Measurements from ENCODE around the gene ATF7.

Gene ATF7

DNA sequence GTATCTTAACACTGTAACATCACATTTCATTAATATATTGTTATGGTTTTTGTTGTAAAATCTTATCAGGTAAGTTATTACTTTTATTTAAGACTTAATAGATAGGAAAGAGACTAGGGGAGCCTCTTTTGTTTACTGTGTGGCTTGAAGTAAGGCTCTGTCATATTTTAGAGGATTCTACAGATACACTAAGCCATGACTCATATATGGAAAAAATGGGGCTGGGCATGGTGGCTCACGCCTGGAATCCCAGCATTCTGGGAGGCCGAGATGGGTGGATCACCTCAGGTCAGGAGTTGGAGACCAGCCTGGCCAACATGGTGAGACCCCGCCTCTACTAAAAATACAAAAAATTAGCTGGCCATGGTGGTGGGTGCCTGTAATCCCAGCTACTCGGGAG is 95.3 kb downstream of the ATF7 start:
- no peak overlapping the region for H3K4me3 ChIP-seq (ENCODE audit: low read depth, low read length)
- no peaks in the 10 kb centered on the region for H3K9me3 ChIP-seq
- no peaks in the 10 kb centered on the region for H3K27me3 ChIP-seq
- peaks cover 25% of the 10 kb centered on the region for H3K36me3 ChIP-seq
- H3K4me1 ChIP-seq: no peaks in the 10 kb centered on the region
- TF ChIP-seq, protein P1, sequence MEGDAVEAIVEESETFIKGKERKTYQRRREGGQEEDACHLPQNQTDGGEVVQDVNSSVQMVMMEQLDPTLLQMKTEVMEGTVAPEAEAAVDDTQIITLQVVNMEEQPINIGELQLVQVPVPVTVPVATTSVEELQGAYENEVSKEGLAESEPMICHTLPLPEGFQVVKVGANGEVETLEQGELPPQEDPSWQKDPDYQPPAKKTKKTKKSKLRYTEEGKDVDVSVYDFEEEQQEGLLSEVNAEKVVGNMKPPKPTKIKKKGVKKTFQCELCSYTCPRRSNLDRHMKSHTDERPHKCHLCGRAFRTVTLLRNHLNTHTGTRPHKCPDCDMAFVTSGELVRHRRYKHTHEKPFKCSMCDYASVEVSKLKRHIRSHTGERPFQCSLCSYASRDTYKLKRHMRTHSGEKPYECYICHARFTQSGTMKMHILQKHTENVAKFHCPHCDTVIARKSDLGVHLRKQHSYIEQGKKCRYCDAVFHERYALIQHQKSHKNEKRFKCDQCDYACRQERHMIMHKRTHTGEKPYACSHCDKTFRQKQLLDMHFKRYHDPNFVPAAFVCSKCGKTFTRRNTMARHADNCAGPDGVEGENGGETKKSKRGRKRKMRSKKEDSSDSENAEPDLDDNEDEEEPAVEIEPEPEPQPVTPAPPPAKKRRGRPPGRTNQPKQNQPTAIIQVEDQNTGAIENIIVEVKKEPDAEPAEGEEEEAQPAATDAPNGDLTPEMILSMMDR (IDR thresholded peaks at IDR 0.05; ENCODE audit: low read depth, low read length): no peak
- no peak for DNase-seq

DNA sequence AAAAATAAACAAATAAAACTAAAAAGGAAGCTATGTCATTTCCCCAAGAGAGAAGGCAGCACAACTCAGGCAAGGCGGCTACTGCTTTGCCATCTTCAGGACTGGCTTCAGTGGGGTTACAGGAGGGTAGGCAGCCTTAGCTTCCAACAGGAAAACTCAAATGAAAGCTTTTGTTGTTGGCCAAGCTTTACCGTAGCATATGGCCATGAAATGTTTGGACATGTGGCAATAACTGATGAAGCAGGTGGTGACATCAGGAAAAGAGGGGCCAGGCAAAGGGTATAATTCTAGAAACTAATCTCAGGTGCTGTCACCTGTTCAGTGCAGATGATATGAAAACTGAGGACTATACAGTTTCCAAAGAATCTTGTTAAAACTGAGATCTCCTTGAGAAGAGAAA is 96.1 kb downstream of the ATF7 start:
- DNase-seq: no peak
- Histone ChIP-seq H3K4me3 (ENCODE audit: low read depth, low read length) (no peak overlapping the region), H3K9me3 (no peaks in the 10 kb centered on the region), H3K27me3 (no peaks in the 10 kb centered on the region), H3K4me1 (no peaks in the 10 kb centered on the region), H3K36me3 (peaks cover 28% of the 10 kb centered on the region)
- TF ChIP-seq, protein P1 (IDR thresholded peaks at IDR 0.05; ENCODE audit: low read depth, low read length): no peak

DNA sequence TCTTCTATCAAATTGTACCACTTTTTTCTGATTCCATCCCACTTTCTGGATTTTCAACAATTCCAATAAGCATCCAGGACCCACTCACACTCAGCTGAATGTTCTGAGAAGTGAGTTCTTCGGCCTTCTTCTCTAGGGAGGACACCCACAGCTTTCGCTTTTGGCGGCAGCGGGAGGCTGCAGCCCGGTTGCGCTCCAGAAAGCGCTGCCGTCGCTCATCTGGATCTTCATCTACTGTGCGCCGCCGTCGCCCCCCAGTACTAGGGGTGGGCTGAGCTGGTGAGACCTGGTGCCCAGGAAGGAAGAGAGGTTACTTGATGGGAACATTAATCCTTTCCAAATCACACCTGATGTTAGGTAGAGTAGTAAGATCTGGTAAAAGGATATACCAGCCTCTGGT is 101.7 kb downstream of the ATF7 start:
- peaks cover 20% of the 10 kb centered on the region for H3K36me3 ChIP-seq
- TF ChIP-seq, protein P1 (IDR thresholded peaks at IDR 0.05; ENCODE audit: low read depth, low read length): no peak
- H3K4me1 ChIP-seq: no peaks in the 10 kb centered on the region
- H3K27me3 ChIP-seq: no peaks in the 10 kb centered on the region
- no peak for DNase-seq
- H3K9me3 ChIP-seq: no peaks in the 10 kb centered on the region
- no peak overlapping the region for H3K4me3 ChIP-seq (ENCODE audit: low read depth, low read length)

DNA sequence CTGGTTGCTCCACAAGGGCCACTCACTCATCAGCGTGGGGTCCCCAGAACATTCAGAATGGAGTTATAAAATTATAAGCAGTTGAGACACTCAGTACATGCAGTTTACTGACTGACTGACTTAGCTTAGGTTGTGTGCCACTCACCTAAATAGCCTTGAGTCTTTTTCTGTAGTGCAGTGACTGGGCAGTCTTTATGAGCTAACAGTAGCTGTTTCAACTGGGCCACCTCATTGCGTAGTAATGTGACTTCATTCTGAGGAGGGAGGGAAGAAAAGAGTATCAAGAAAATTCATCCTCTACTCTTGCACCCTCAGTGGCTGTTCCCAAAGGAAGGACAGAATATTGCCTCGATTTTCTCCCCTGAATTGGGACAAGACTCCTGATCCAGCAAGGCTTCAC is 103.1 kb downstream of the ATF7 start:
- DNase-seq: no peak
- no peaks in the 10 kb centered on the region for H3K4me1 ChIP-seq
- no peaks in the 10 kb centered on the region for H3K27me3 ChIP-seq
- no peaks in the 10 kb centered on the region for H3K9me3 ChIP-seq
- H3K36me3 ChIP-seq: peaks cover 20% of the 10 kb centered on the region
- TF ChIP-seq, protein P1 (IDR thresholded peaks at IDR 0.05; ENCODE audit: low read depth, low read length): no peak
- H3K4me3 ChIP-seq (ENCODE audit: low read depth, low read length): no peak overlapping the region

DNA sequence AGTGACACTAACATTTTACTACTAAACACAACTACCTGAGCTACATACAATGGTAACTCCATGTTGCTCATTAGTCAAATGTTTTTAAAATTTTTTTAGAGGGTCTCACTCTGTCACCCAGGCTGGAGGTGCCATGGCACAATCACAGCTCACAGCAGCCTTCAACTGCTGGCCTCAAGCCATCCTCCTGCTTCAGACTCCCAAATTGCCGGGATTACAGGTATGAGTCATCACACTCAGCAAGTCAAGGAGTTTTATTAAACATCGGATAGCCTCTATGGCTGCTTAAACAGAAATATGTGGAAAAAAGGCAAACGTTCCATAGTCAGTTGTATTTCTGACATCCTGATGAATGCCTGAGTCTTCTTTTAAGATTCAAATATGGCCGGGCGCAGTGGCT is 107.8 kb downstream of the ATF7 start:
- no peaks in the 10 kb centered on the region for H3K9me3 ChIP-seq
- no peaks in the 10 kb centered on the region for H3K4me1 ChIP-seq
- no peak for DNase-seq
- no peaks in the 10 kb centered on the region for H3K27me3 ChIP-seq
- TF ChIP-seq, protein P1 (IDR thresholded peaks at IDR 0.05; ENCODE audit: low read depth, low read length): no peak
- peaks cover 26% of the 10 kb centered on the region for H3K36me3 ChIP-seq
- no peak overlapping the region for H3K4me3 ChIP-seq (ENCODE audit: low read depth, low read length)

DNA sequence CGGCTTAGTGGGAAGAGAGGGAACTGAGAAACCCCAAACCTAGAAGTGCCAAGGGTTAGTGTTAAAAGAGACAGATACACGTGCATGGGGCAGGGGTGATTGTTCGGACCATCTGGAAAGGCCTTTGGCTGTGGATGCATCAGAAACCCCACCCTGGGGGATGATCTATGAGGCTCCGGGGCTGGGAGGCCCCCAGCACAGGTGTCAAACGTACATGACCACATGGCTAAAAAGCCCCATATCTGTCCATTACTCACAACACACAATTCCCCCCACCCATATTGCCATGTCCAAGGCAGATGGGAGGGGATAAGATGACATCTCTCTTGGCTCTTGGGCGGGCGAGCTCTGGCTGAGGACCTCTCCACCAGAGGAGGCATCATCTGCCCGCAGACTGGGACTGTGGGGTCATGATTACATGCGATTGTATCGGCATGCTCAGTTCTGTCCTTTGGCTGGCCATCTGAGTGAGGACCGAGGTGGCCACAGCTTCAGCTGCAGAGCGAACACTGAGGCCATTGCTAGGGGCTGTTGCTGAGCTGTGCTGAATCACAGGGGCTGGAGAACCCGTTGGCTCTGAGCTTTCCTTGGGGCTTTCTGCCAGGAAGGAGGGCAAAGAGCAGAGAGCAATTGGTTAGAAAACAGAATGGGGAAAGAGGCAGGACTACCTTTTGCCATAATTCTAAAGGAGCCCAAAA is 109.3 kb downstream of the ATF7 start:
- Histone ChIP-seq H3K36me3 (peaks cover 16% of the 10 kb centered on the region), H3K27me3 (no peaks in the 10 kb centered on the region), H3K4me1 (no peaks in the 10 kb centered on the region), H3K4me3 (ENCODE audit: low read depth, low read length) (no peak overlapping the region), H3K9me3 (no peaks in the 10 kb centered on the region)
- TF ChIP-seq, protein P1 (IDR thresholded peaks at IDR 0.05; ENCODE audit: low read depth, low read length): no peak
- DNase-seq: no peak
